RWPE2 (cell line): ENCODE results near the gene DUSP28.

ENCODE experiments used
- ATAC-seq: fragments of 200-7000 bp; cut with Tn5 transposase; 3 replicates; pipeline ENCODE4 v1.9.1; 2021; ENCODE audit warnings: low read depth
- DNase-seq: peaks from one replicate; pipeline ENCODE4 v3.0.0-alpha.2; 2020; ENCODE audit warnings: low spot score
- H3K27ac ChIP-seq: fragments of 450-650 bp; 2 replicates; pipeline ENCODE4 v1.5.1; 2017; ENCODE audit warnings: mild to moderate bottlenecking; ENCODE audit not compliant: poor library complexity, severe bottlenecking
- H3K27me3 ChIP-seq: fragments of 250-450 bp; sonication (Bioruptor Pico); 2 replicates; pipeline ENCODE4 v1.5.1; 2021; ENCODE audit warnings: mild to moderate bottlenecking, moderate library complexity; ENCODE audit not compliant: insufficient read depth, poor library complexity, severe bottlenecking
- H3K36me3 ChIP-seq: fragments of 250-450 bp; sonication (Bioruptor Pico); 2 replicates; pipeline ENCODE4 v1.5.1; 2020; ENCODE audit warnings: low read depth, mild to moderate bottlenecking, moderate library complexity
- H3K4me1 ChIP-seq: fragments of 250-450 bp; sonication (Bioruptor Pico); 2 replicates; pipeline ENCODE4 v1.5.1; 2021; ENCODE audit warnings: mild to moderate bottlenecking, moderate library complexity; ENCODE audit not compliant: insufficient read depth, poor library complexity, severe bottlenecking
- H3K4me3 ChIP-seq: fragments of 250-450 bp; sonication (Bioruptor Pico); 2 replicates; pipeline ENCODE4 v1.5.1; 2021; ENCODE audit warnings: mild to moderate bottlenecking, moderate library complexity; ENCODE audit not compliant: severe bottlenecking
- H3K9me3 ChIP-seq: fragments of 250-450 bp; sonication (Bioruptor Pico); 2 replicates; pipeline ENCODE4 v1.5.1; 2021; ENCODE audit warnings: mild to moderate bottlenecking, moderate library complexity; ENCODE audit not compliant: severe bottlenecking
- TF ChIP-seq, protein P1 (sequence below): fragments of 450-650 bp; IDR thresholded peaks from one replicate; pipeline ENCODE4 v1.5.1; 2017; ENCODE audit warnings: mild to moderate bottlenecking, moderate library complexity; ENCODE audit not compliant: poor library complexity, severe bottlenecking

Gene DUSP28

DNA sequence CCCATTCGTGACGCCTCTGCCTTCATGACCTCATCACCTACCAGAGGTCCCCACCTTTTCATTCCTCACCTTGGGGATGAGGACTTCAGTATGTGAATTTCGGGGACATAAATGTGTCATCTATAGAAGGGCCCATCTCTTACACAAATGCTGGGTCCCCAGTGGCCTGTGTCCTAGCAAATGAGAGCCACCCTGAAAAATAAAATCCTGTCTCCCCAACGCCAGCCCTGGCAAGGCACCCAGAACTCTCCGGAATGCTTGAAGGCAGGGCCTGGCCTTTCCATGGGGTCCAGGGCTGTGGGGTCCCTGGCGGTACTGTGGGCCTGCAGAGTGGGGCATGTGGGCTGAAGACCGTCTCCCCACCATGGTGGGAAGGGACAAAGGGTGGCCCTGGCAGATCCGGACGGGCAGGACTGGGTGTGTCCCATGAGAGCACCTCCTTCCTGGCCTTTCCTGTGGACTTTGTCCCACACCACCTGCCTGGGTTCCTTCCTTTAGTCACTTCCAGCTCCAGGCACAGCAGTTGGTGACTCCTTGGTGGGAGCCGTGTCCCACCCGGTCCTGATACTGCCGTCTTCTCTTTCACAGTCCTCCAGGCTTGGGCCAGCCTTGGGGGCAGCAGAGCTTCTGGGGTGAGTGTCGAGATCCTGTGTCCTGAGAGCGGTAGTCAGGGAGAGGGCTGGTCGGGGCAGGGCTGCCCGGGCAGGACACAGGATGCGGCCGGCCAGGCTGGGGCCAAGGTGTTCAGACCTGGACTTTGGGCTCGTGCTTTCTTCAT is 45.0 kb downstream of the DUSP28 start:
- ATAC-seq (no peak), DNase-seq (peak; percentile 46)
- Histone ChIP-seq H3K4me3 (no peak overlapping the region), H3K36me3 (no peaks in the 10 kb centered on the region), H3K27me3 (no peaks in the 10 kb centered on the region), H3K27ac (no peak overlapping the region), H3K4me1 (no peaks in the 10 kb centered on the region), H3K9me3 (no peaks in the 10 kb centered on the region)
- TF ChIP-seq, protein P1, sequence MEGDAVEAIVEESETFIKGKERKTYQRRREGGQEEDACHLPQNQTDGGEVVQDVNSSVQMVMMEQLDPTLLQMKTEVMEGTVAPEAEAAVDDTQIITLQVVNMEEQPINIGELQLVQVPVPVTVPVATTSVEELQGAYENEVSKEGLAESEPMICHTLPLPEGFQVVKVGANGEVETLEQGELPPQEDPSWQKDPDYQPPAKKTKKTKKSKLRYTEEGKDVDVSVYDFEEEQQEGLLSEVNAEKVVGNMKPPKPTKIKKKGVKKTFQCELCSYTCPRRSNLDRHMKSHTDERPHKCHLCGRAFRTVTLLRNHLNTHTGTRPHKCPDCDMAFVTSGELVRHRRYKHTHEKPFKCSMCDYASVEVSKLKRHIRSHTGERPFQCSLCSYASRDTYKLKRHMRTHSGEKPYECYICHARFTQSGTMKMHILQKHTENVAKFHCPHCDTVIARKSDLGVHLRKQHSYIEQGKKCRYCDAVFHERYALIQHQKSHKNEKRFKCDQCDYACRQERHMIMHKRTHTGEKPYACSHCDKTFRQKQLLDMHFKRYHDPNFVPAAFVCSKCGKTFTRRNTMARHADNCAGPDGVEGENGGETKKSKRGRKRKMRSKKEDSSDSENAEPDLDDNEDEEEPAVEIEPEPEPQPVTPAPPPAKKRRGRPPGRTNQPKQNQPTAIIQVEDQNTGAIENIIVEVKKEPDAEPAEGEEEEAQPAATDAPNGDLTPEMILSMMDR: no peak

DNA sequence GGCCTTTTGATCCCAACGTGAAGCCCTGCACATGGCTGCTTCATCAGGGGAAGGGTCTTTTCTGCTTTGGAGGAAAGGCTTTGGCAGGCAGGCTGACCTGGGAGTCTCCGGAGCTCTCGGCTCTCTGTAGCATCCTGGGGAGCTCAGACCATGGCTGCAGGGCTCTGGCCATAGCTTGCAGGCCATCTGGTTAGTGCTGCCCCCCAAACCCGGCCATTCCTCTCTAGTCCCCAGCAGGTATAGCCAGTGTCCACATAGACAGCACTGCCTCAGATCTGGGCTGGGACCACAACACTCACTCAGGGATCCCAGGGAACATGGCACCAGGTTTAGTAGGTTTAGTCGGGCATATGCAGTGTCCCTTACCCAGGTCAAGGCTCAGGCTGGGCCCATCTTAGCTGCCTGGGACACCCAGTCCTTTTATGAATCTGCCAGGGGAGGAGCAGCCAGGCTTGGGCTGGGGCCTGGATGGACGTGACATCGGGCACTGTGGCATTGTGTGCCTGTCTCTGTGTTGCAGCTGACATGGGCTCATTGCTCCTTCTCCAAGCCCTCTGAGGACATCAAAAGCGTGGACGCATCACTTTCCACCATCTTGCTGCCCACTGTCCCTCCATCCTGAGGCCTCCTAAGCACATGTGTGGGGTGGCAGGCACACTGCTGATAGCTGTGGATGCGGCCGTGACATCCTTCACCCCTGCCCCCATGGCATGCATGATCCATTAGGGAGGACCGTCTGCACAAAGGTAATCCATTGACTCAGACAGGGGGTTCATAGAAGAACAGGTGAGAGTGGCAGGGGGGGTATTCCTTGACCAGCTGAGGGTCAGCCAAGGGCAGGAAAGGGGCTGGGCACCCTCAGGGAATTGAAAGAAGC is 45.9 kb downstream of the DUSP28 start:
- TF ChIP-seq, protein P1: no peak
- no peaks in the 10 kb centered on the region for H3K9me3 ChIP-seq
- no peak overlapping the region for H3K4me3 ChIP-seq
- H3K27ac ChIP-seq: no peak overlapping the region
- H3K27me3 ChIP-seq: no peaks in the 10 kb centered on the region
- no peaks in the 10 kb centered on the region for H3K36me3 ChIP-seq
- no peak for ATAC-seq
- no peak for DNase-seq
- H3K4me1 ChIP-seq: no peaks in the 10 kb centered on the region

DNA sequence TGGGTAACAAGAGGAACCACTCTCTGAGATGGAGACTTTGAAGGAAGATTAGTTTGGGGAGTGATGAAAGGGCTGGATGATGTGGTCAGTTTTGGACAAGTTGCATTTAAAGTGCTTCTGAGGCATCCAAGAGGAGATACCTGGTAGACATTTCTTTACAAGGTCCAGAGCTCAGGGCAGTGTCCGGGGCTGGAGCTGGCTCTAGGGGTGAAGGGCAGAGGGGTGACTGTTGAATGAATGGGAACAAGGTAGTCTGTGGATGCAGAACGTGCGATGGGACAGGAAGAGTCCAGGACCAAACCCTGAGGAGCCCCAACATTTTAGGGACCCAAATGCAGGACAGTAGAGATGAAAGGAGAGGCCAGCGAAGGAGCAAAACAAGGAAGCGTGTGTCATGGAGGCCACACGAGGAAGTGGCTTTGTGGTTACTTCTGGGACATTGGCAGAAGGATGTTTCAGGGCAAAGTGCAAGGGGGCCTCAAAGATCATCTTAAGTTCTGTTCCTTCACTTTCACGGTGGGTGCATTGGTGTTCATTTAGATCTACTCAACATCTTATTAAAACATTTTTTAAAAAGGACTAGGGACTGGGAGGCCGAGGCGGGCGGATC is 51.5 kb downstream of the DUSP28 start:
- no peak overlapping the region for H3K27ac ChIP-seq
- H3K36me3 ChIP-seq: no peaks in the 10 kb centered on the region
- H3K4me1 ChIP-seq: no peaks in the 10 kb centered on the region
- no peaks in the 10 kb centered on the region for H3K27me3 ChIP-seq
- DNase-seq (no peak), ATAC-seq (no peak)
- no peaks in the 10 kb centered on the region for H3K9me3 ChIP-seq
- H3K4me3 ChIP-seq: no peak overlapping the region
- TF ChIP-seq, protein P1: no peak
